GM23338 (cell line): ENCODE data around the gene UBE2H. TPM values are rescaled to one million over a fixed set of nuclear protein-coding genes. Genes with fewer than 3 reads are reported as not detected.

Source experiments
- ATAC-seq: fragments of 200-7000 bp; cut with Tn5 transposase; 3 replicates; pipeline ENCODE4 v1.9.1; 2020
- DNase-seq: peaks from one replicate; pipeline ENCODE4 v3.0.0-alpha.2; 2015; ENCODE audit warnings: low spot score
- H2AFZ ChIP-seq: fragments of 200-600 bp; sonication (generic); 2 replicates; pipeline ENCODE4 v1.8.0; 2016; ENCODE audit warnings: antibody characterized with exemption, mild to moderate bottlenecking, moderate library complexity
- H3F3A ChIP-seq: fragments of 200-600 bp; sonication (generic); replicated peaks from 2 replicates; pipeline ENCODE4 v1.8.0; 2017; ENCODE audit warnings: antibody characterized with exemption, mixed run types, low read depth
- H3K27ac ChIP-seq: fragments of 200-600 bp; sonication (generic); 2 replicates; pipeline ENCODE4 v1.6.1; 2016; ENCODE audit warnings: low read depth
- H3K27me3 ChIP-seq: fragments of 200-600 bp; sonication (generic); 2 replicates; pipeline ENCODE4 v1.8.0; 2016; ENCODE audit warnings: mild to moderate bottlenecking, mixed run types, moderate library complexity; ENCODE audit not compliant: insufficient read depth
- H3K36me3 ChIP-seq: fragments of 200-600 bp; sonication (generic); 2 replicates; pipeline ENCODE4 v1.8.0; 2016; ENCODE audit warnings: mild to moderate bottlenecking; ENCODE audit not compliant: insufficient read depth
- H3K4me1 ChIP-seq: fragments of 200-600 bp; sonication (generic); 2 replicates; pipeline ENCODE4 v1.8.0; 2016; ENCODE audit warnings: mild to moderate bottlenecking, moderate library complexity; ENCODE audit not compliant: insufficient read depth
- H3K4me2 ChIP-seq: fragments of 200-600 bp; sonication (generic); 2 replicates; pipeline ENCODE4 v1.7.1; 2017; ENCODE audit warnings: mixed run types
- H3K4me3 ChIP-seq: fragments of 200-600 bp; sonication (generic); 2 replicates; pipeline ENCODE4 v1.6.1; 2016; ENCODE audit warnings: mixed run types
- H3K79me2 ChIP-seq: fragments of 200-600 bp; sonication (generic); replicated peaks from 2 replicates; pipeline ENCODE4 v1.8.0; 2017; ENCODE audit warnings: mild to moderate bottlenecking; ENCODE audit not compliant: insufficient read depth
- H3K9me2 ChIP-seq: fragments of 200-600 bp; sonication (generic); 2 replicates; pipeline ENCODE4 v1.8.0; 2017; ENCODE audit not compliant: insufficient read depth
- H4K20me1 ChIP-seq: fragments of 200-600 bp; sonication (generic); replicated peaks from 2 replicates; pipeline ENCODE4 v1.8.0; 2017; ENCODE audit warnings: mild to moderate bottlenecking; ENCODE audit not compliant: insufficient read depth
- H3K27ac Mint-ChIP-seq: 2 replicates; pipeline ENCODE4 v1.8.0; 2020; ENCODE audit warnings: inconsistent platforms, mild to moderate bottlenecking, moderate library complexity, mixed read lengths
- H3K27me3 Mint-ChIP-seq: 3 replicates; pipeline ENCODE4 v1.8.0; 2022; ENCODE audit warnings: low read depth, mild to moderate bottlenecking, moderate library complexity, mixed read lengths, inconsistent platforms; ENCODE audit not compliant: insufficient read depth, poor library complexity
- H3K36me3 Mint-ChIP-seq: 3 replicates; pipeline ENCODE4 v1.8.0; 2021; ENCODE audit warnings: low read depth, mild to moderate bottlenecking, inconsistent platforms, moderate library complexity, mixed read lengths
- H3K4me1 Mint-ChIP-seq: 3 replicates; pipeline ENCODE4 v1.8.0; 2020; ENCODE audit warnings: mild to moderate bottlenecking, inconsistent platforms, mixed read lengths
- H3K4me3 Mint-ChIP-seq: 3 replicates; pipeline ENCODE4 v1.8.0; 2021; ENCODE audit warnings: moderate library complexity, mild to moderate bottlenecking, inconsistent platforms, mixed read lengths
- H3K9me3 Mint-ChIP-seq: 3 replicates; pipeline ENCODE4 v1.8.0; 2020; ENCODE audit warnings: moderate library complexity, mild to moderate bottlenecking, inconsistent platforms, mixed read lengths
- CREB1 ChIP-seq: fragments of 250-450 bp; sonication (Bioruptor Pico); IDR thresholded peaks from 2 replicates; pipeline ENCODE4 v1.5.0; 2020; ENCODE audit warnings: low read depth, mild to moderate bottlenecking, moderate library complexity
- CTCF ChIP-seq, 2 experiments: fragments of 200-600 bp in 1 of 2; sonication (generic) in 1 of 2; conservative IDR thresholded peaks; 2 replicates each; pipeline versions ENCODE4 v1.5.1 to v1.6.1; 2016 to 2017; ENCODE audit warnings: antibody characterized with exemption in 2 of 2, low read depth in 2 of 2, mild to moderate bottlenecking in 2 of 2, moderate library complexity in 1 of 2
- EZH2 ChIP-seq: fragments of 200-600 bp; sonication (generic); IDR thresholded peaks from one replicate; pipeline ENCODE4 v1.8.0; 2017; ENCODE audit warnings: antibody characterized with exemption, mild to moderate bottlenecking, low read depth; ENCODE audit not compliant: unreplicated experiment
- EZH2phosphoT487 ChIP-seq: fragments of 200-600 bp; sonication (generic); IDR thresholded peaks from one replicate; pipeline ENCODE4 v1.8.1; 2018; ENCODE audit warnings: antibody characterized with exemption; ENCODE audit not compliant: unreplicated experiment
- JUNB ChIP-seq: IDR thresholded peaks from one replicate; pipeline ENCODE4 v1.6.1; 2016; ENCODE audit warnings: antibody characterized with exemption; ENCODE audit not compliant: unreplicated experiment
- NANOG ChIP-seq: IDR thresholded peaks from 2 replicates; pipeline ENCODE4 v1.6.1; 2016; ENCODE audit warnings: antibody characterized with exemption, borderline replicate concordance
- POLR2AphosphoS5 ChIP-seq: IDR thresholded peaks from 2 replicates; pipeline ENCODE4 v1.6.1; 2016; ENCODE audit warnings: antibody characterized with exemption, low read depth
- REST ChIP-seq: IDR thresholded peaks from one replicate; pipeline ENCODE4 v1.6.1; 2018; ENCODE audit warnings: antibody characterized with exemption; ENCODE audit not compliant: unreplicated experiment
- STAT1 ChIP-seq: IDR thresholded peaks from one replicate; pipeline ENCODE4 v1.6.1; 2016; ENCODE audit warnings: antibody characterized with exemption; ENCODE audit not compliant: unreplicated experiment
- ZNF114 ChIP-seq: fragments of 250-450 bp; sonication (Bioruptor Pico); IDR thresholded peaks from 2 replicates; pipeline ENCODE4 v1.5.0; 2020; ENCODE audit warnings: mild to moderate bottlenecking, moderate library complexity
- ZNF331 ChIP-seq: fragments of 250-450 bp; sonication (Bioruptor Pico); IDR thresholded peaks from 2 replicates; pipeline ENCODE4 v1.5.0; 2020; ENCODE audit warnings: low read depth, mild to moderate bottlenecking, moderate library complexity
- ZNF462 ChIP-seq: fragments of 250-450 bp; sonication (Bioruptor Pico); IDR thresholded peaks from 2 replicates; pipeline ENCODE4 v1.5.0; 2020; ENCODE audit warnings: mild to moderate bottlenecking, moderate library complexity
- polyA plus RNA-seq: library from polyadenylated mRNA; unstranded; fragments of >200 nt; fragmentation: Nextera tagmentation; extraction: Ambion mirVana; gene quantifications from 2 replicates; pipeline ENCODE4 v1.2.1, GENCODE V29; 2016
- total RNA-seq: library from RNA; depleted of rRNA; stranded (reverse); fragments of >200 nt; shearing (Covaris generic); gene quantifications from 2 replicates; pipeline ENCODE4 v1.2.3, GENCODE V29; 2014
- TF ChIP-seq, protein P1 (sequence below): IDR thresholded peaks from 2 replicates; pipeline ENCODE4 v1.6.1; 2016; ENCODE audit warnings: antibody characterized with exemption

The UBE2H gene
- total and polyA plus RNA-seq, 2 experiments from 2014 or later: 40.8 to 86.5 TPM

GRCh38 chr7:129840757-129841156, 112.0 kb downstream of the UBE2H start:
- H3K36me3 ChIP-seq: 0 out of 2 replicates have a peak, but pooled peaks cover 3% of the 10 kb centered on the region
- no peak for DNase-seq
- H3K4me1 Mint-ChIP-seq: peaks cover 70% of the 10 kb centered on the region
- H3K27ac Mint-ChIP-seq: peak overlapping the region; percentile 72
- no peaks in the 10 kb centered on the region for H3K9me2 ChIP-seq
- no peaks in the 10 kb centered on the region for H3K9me3 Mint-ChIP-seq
- peaks cover 6% of the 10 kb centered on the region; the same call in 1 of the 2 replicates for H3F3A ChIP-seq
- H3K27me3 Mint-ChIP-seq: peaks cover 6% of the 10 kb centered on the region
- peaks cover 13% of the 10 kb centered on the region for H3K36me3 Mint-ChIP-seq
- H3K79me2 ChIP-seq: peaks cover 9% of the 10 kb centered on the region
- H3K4me3 ChIP-seq: no peak overlapping the region
- peak overlapping the region; percentile 28 for H3K27ac ChIP-seq
- no peak overlapping the region for H3K4me2 ChIP-seq
- TF ChIP-seq ZNF462 (CRISPR knock-in tag) (no peak), EZH2phosphoT487 (no peak), CTCF (conservative IDR thresholded peaks at IDR 0.05; ENCODE audit: low read depth in 2 of 2) (no peak), ZNF331 (CRISPR knock-in tag) (no peak), EZH2 (no peak), JUNB (no peak), REST (no peak), STAT1 (no peak), NANOG (no peak), ZNF114 (CRISPR knock-in tag) (no peak), POLR2AphosphoS5 (no peak), CREB1 (no peak)
- TF ChIP-seq, protein P1, sequence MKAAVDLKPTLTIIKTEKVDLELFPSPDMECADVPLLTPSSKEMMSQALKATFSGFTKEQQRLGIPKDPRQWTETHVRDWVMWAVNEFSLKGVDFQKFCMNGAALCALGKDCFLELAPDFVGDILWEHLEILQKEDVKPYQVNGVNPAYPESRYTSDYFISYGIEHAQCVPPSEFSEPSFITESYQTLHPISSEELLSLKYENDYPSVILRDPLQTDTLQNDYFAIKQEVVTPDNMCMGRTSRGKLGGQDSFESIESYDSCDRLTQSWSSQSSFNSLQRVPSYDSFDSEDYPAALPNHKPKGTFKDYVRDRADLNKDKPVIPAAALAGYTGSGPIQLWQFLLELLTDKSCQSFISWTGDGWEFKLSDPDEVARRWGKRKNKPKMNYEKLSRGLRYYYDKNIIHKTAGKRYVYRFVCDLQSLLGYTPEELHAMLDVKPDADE: no peak
- H2AFZ ChIP-seq: no peak overlapping the region
- ATAC-seq: no peak
- H3K27me3 ChIP-seq: no peaks in the 10 kb centered on the region
- no peak overlapping the region for H3K4me3 Mint-ChIP-seq
- no peaks in the 10 kb centered on the region for H4K20me1 ChIP-seq
- peaks cover 67% of the 10 kb centered on the region for H3K4me1 ChIP-seq
